Ascending aorta (tissue), 2 donors: ENCODE results near the gene OR13J1. TPM values are rescaled to one million over a fixed set of nuclear protein-coding genes. Genes with fewer than 3 reads are reported as not detected.

Source experiments
- DNase-seq, 2 donors: peaks; one replicate each; pipeline ENCODE4 v3.0.0-alpha.2; 2019; ENCODE audit warnings: low spot score in 2 of 2
- H3K27ac ChIP-seq, 2 donors: fragments of 200-600 bp; sonication (generic); one replicate each; pipeline ENCODE4 v1.5.1; 2016 to 2017; ENCODE audit warnings: mild to moderate bottlenecking in 1 of 2
- H3K27me3 ChIP-seq: fragments of 200-600 bp; sonication (generic); one replicate; pipeline ENCODE4 v1.5.1; 2017
- H3K36me3 ChIP-seq, 2 donors: fragments of 200-600 bp; sonication (generic); one replicate each; pipeline ENCODE4 v1.5.1; 2016
- H3K4me1 ChIP-seq, 2 donors: fragments of 200-600 bp; sonication (generic); one replicate each; pipeline ENCODE4 v1.5.1; 2016 to 2017; ENCODE audit warnings: mild to moderate bottlenecking in 1 of 2
- H3K4me3 ChIP-seq, 2 donors: fragments of 200-600 bp; sonication (generic); one replicate each; pipeline ENCODE4 v1.5.1; 2016 to 2017; ENCODE audit warnings: mild to moderate bottlenecking in 1 of 2
- H3K9me3 ChIP-seq, 2 donors: fragments of 200-600 bp; sonication (generic); one replicate each; pipeline ENCODE4 v1.5.1; 2016
- intact Hi-C: fragments of 100-400 bp; cut with DNase I; formaldehyde crosslinking; loops from one replicate; pipeline ENCODE4 v1.15.1; 2023
- total RNA-seq: library from RNA; depleted of rRNA; stranded (reverse); fragments of >200 nt; gene quantifications from one replicate; pipeline ENCODE4 v1.1.0, GENCODE V29; 2016
- TF ChIP-seq, protein P1 (sequence below), 3 experiments: fragments of 200-600 bp in 2 of 3; fragments of 450-650 bp in 1 of 3; sonication (generic) in 2 of 3; IDR thresholded peaks; one replicate each; pipeline ENCODE4 v1.5.1; 2016 to 2019; ENCODE audit warnings: antibody characterized with exemption in 3 of 3, mild to moderate bottlenecking in 1 of 3, moderate library complexity in 1 of 3

Gene OR13J1
- total RNA-seq, 1 donor from 2014 or later, result not detected

DNA sequence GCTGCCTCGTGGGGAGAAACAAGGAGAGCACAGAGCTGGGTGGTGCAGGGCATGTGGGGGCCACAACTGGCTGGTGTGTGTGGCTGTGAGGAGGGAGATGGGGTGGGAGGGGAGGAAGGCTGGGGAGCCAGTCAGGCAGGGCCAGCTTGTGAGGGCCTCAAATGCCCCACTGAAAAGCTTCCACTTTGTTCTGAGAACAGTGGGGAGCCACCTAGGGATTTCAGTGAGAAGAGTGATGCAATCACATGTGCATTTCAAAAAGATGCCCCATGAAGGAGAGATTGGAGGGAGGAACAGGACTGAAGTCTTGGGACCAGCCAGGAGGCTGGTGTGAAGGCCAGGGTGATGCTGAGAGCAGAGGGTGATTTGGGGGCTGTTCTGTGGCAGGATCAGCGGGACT, 1.3 kb downstream of the OR13J1 start:
- no peaks in the 10 kb centered on the region for H3K9me3 ChIP-seq
- intact Hi-C loops, result no loop called here
- no peak for DNase-seq

DNA sequence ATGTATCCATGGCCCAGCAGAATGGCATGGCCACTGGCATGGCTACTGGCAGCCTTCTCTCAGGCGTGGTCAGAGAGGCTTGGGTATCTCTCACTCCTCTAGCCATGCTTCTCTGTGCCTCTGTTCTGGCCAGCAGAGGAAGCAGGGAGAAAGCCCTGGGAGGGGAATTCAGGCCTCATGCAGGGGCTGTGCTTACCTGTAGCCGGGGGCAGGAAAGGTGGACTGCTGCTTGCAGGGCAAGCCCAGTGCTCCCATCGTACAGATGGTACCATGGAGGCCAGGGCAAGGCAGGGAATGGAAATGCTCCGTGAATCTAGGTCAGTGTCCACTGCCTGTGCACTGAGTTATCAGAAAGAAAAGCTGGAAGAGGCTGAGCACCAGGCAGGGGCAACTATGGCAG, 2.7 kb downstream of the OR13J1 start:
- Histone ChIP-seq H3K4me1 (no peaks in the 10 kb centered on the region), H3K9me3 (no peaks in the 10 kb centered on the region), H3K36me3 (no peaks in the 10 kb centered on the region), H3K27ac (no peak overlapping the region), H3K4me3 (no peak overlapping the region), H3K27me3 (no peaks in the 10 kb centered on the region)
- DNase-seq, result no peak
- intact Hi-C loops, result no loop called here
- TF ChIP-seq, protein P1, sequence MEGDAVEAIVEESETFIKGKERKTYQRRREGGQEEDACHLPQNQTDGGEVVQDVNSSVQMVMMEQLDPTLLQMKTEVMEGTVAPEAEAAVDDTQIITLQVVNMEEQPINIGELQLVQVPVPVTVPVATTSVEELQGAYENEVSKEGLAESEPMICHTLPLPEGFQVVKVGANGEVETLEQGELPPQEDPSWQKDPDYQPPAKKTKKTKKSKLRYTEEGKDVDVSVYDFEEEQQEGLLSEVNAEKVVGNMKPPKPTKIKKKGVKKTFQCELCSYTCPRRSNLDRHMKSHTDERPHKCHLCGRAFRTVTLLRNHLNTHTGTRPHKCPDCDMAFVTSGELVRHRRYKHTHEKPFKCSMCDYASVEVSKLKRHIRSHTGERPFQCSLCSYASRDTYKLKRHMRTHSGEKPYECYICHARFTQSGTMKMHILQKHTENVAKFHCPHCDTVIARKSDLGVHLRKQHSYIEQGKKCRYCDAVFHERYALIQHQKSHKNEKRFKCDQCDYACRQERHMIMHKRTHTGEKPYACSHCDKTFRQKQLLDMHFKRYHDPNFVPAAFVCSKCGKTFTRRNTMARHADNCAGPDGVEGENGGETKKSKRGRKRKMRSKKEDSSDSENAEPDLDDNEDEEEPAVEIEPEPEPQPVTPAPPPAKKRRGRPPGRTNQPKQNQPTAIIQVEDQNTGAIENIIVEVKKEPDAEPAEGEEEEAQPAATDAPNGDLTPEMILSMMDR (IDR thresholded peaks at IDR 0.05), result no peak

More for the DNA sequence above, 1.3 kb downstream of the OR13J1 start:
- TF ChIP-seq, protein P1 (IDR thresholded peaks at IDR 0.05), result no peak
- H3K4me3 ChIP-seq, result no peak overlapping the region
- no peaks in the 10 kb centered on the region for H3K27me3 ChIP-seq
- H3K4me1 ChIP-seq, result no peaks in the 10 kb centered on the region
- H3K27ac ChIP-seq, result no peak overlapping the region
- H3K36me3 ChIP-seq, result no peaks in the 10 kb centered on the region

DNA sequence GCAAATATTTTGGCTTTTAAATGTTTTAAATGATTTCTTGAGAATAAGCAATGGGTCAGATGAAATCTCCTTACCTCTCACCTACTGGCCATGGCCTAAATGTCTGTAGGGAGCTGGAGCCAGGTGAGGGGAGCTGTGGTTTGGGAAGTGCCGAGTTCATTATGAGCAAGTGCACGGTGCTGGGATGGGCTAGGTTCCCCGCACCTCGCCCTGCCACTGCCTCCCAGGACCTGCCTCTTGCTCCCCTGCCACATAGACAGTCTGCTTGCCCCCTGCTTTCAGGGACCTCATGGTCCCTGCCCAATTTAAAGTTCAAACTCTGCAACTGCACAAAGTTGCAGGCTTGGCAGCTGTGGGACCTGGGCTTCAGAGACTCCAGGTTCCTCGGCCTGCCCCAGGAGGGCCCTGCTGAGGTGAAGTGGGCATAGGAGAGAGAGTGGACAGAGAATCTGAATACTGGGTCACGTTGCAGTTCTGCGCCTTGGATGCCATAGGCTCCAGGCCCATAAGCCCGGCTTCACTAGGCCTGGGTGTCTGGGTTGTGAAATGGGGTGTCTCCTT, 5.4 kb downstream of the OR13J1 start:
- DNase-seq, result no peak
- H3K9me3 ChIP-seq, result no peaks in the 10 kb centered on the region
- H3K27me3 ChIP-seq, result no peaks in the 10 kb centered on the region
- no peak overlapping the region for H3K4me3 ChIP-seq
- no peaks in the 10 kb centered on the region for H3K36me3 ChIP-seq
- TF ChIP-seq, protein P1 (IDR thresholded peaks at IDR 0.05), result no peak
- intact Hi-C loops, result no loop called here
- H3K27ac ChIP-seq, result no peak overlapping the region
- no peaks in the 10 kb centered on the region for H3K4me1 ChIP-seq

DNA sequence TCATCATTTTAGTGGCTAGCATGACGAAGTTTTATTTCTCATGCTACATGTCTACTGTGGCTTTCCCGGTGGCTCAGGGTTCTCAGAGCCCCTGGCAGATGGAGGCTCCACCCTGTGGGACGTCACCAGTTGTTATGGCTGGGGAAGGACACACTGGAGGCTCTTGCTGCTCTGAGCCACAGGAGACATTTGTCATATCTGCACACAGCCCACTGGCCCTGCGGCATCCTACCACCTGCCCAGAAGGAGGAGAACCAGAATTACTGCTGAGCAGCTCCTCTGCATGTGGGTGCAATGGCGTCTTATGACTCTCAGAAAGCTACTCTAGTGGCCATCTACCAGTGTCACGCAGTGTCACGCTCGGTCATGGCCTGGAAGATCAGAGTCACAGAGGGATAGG, 6.6 kb downstream of the OR13J1 start:
- intact Hi-C loops, result no loop called here
- no peaks in the 10 kb centered on the region for H3K4me1 ChIP-seq
- no peak for DNase-seq
- no peaks in the 10 kb centered on the region for H3K36me3 ChIP-seq
- no peak overlapping the region for H3K4me3 ChIP-seq
- no peaks in the 10 kb centered on the region for H3K27me3 ChIP-seq
- H3K9me3 ChIP-seq, result no peaks in the 10 kb centered on the region
- TF ChIP-seq, protein P1 (IDR thresholded peaks at IDR 0.05), result no peak
- no peak overlapping the region for H3K27ac ChIP-seq

DNA sequence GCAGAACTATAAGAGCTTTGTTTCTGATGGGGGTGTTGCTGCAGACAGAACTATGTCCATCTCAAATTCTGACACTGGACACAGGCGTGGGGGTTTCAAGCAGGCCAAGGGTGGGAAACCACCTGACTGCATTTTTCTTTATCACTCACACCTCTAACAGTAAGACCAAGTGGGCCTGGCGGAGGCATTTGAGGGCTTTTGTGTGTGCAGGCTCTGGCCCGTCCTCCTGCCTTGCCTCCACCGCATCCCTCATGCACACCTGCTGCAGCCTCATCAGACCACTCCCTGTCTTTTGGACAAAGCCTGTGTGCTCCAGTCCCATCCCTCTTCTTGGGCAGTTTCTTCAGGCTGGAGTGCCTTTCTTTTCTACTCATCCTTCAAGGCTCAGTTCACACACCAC, 7.9 kb downstream of the OR13J1 start:
- Histone ChIP-seq H3K4me1 (no peaks in the 10 kb centered on the region), H3K4me3 (no peak overlapping the region), H3K9me3 (no peaks in the 10 kb centered on the region), H3K36me3 (no peaks in the 10 kb centered on the region), H3K27ac (no peak overlapping the region), H3K27me3 (no peaks in the 10 kb centered on the region)
- TF ChIP-seq, protein P1 (IDR thresholded peaks at IDR 0.05), result no peak
- no peak for DNase-seq
- intact Hi-C loops, result no loop called here
